Cerebellar cortex (tissue), 1 donor: Measurements from ENCODE around the gene GNB4.

Source experiments
- DNase-seq: peaks from one replicate; pipeline ENCODE4 v3.0.0-alpha.2; 2015; ENCODE audit warnings: low spot score

GNB4 gene

DNA sequence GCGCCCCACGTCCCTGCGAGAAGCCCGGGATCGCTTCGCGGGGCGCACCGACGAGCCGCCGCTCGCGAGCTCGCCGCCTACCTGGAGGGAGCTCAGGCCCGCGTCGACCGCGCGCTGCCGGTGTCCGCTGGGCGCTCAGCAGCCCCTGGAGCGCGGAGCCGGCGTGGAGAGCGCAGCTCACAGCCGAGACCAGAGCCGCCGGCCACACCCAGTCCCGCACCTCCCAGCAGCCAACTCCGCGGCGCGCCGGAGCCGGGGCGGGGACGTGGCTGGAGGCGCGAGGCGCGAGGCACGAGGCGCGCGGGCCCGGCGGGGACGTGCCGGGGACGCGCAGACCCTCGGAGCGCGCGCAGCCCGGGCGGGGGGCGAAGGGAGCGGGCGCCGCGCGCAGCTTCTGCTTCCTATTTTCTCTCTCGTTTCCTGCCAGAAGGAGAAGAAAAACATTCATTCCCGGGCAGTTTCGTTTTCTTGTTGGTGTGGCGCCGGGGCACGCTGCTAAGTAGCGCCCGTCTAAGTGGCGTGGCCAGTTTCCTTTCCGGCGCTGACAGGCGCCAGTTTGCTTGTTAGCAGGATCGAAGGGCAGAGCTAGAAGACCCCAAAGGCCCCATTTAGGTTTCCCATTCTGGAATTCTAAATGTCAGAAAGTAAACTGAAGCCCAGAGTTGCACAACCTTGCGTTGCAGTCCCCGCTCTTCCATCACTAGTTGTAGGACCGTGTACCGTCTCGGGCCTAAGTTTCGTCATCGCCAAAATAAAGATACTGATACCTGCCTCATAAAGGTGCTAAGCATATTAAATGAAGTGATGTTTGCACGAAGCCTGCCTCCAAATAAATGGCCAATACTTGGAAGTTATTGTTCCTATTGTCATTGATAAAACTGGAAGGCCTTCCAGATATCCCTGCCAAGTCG is at the start of gene GNB4:
GNB4 (minus strand) TSS at position 206 of the 911 bp plus-strand sequence. CDS start 25,270 bp downstream, outside the sequence.
- DNase-seq: peak; percentile 59

DNA sequence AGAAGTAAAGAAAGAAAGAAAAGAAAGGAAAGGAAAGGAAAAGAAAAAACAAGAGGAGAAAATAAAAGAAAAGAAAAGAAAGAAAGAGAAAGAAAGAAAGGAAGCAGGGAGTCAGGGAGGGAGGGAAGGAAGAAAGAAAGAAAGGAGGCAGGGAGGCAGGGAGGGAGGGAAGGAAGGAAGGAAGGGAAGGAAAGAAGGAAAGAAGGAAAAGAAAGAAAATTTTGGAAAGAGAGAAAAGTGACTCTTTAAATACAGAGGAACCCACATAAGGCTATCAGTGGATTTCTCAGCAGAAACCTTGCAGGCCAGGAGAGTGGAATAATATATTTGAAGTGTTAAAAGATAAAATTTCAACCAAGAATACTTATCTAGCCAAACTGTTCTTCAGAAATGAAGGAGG is 44.2 kb upstream of the GNB4 start:
- no peak for DNase-seq

DNA sequence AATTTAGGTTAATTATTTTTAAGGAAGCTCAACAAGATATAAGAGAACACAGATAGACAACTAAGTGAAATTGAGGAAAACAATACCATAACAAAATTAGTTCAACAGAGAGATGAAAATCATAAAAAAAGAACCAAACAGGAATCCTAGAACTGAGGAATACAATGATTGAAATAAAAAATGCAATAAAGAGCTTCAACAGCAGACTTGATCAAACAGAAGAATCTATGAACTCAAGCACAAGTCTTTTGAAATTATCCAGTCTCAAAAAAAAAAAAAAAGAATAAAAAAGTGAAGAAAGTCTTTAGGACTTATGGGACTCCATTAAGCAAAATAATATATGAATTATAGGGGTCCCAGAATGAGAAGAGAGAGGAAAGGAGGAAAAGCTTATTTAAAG is 42.0 kb upstream of the GNB4 start:
- no peak for DNase-seq

DNA sequence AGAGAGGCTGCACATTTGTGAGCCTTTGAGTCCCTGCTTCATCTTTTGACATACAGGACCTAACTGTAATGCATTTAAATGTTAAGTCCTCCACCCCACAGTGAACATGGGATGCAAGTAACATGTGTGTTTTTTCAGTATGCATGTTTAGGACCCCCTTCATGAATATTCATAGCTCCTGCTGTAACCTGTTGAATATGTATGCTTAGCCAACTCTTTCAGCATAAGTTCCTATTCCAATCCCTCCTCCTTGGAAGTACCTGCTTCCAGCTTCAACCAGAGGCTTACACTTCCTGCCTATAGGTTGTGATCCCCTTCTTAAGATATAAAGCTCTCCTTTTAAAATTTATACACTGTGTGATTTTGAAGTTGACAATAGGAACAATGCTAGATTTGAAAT is 36.9 kb upstream of the GNB4 start:
- DNase-seq: no peak

DNA sequence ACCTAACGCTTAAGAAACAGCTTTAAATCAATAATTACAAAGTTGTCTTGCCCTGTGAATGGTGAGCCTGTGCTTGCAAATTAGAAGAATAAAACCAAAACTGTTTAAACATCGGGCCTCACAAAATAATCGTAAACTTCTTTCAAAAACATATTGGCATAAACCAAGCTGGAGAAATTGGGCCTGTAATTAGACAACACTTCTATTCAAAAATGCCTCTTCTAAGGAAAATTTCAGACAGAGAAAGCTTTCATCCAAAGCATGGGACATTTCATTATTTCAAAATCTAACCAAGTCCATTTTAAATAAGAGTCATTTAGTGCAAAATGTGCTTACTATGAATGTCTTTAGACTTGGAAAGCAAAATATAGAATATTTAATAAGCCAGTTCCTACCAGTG is 35.5 kb upstream of the GNB4 start:
- no peak for DNase-seq

DNA sequence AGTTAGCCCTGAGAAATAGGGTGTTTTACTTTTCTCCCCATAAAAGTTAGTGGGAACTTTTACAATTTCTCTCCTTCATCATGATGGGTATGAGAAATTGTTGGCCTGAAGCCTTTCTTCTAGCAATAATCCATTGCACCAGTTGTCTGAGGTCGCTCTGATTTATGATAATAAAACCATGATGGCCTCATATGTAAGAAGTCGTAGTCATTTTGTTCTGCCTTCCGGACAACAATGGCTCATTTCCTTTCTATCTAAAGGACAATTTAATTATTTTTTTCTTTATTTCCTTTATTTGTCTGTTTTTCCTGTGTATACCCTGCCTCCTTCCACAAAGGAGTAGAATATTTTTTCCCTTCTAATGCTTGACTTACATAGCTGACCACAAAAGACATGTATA is 31.6 kb upstream of the GNB4 start:
- DNase-seq: no peak

DNA sequence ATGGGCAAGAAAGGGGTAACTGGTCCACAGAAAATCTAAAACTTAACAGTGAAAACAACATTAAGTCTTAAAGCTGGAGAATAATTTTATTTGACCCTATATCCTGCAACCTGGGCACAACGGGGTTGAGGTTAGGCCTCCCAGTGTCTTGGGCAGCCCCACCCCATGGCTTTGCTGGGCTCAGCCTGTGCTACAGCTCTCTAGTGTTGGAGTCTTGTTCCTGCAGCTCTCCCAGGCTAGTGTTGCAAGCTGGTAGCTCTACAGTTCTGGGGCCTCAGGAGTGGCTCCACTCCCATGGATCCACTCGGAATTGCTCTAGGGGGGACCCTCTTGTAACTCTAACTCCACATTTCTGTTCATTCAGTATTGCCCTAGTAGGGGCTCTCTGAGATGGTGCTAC is 24.9 kb upstream of the GNB4 start:
- DNase-seq: peak; percentile 4

DNA sequence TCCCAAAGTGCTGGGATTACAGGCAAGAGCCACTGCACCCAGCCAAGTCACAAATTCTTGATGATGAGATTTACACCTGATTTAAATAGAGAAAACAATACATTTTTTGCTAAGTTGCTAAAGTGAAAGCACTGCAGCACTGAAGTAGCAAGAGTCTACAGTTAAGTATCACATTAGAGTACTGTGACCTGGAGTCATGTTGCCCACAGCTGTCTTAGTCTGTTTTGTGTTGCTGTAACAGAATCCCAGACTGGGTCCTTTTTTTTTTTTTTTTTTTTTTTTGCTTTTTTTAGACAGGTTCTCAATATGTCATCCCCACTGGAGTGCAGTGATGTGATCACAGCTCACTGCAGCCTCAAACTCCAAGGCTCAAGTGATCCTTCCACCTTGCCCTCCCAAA is 23.2 kb upstream of the GNB4 start:
- no peak for DNase-seq

DNA sequence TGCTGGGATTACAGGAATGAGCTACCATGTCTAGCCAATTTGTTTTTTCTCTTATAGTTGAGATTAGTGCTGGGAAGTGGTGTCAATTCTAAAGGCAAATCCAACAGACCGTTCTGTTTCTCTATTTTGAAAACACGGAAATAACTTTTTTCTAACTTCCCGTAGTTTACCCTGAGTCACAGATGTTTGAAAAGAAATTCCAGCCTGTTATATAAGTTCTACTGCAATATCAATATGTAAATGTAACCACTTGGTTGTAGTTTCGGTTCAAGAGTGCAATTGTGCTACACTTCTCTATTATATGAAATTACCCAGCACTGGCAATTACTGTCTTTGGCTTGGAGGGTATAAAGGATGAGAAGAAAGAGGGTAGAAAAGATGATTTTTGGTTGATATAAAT is 22.3 kb upstream of the GNB4 start:
- DNase-seq: no peak

DNA sequence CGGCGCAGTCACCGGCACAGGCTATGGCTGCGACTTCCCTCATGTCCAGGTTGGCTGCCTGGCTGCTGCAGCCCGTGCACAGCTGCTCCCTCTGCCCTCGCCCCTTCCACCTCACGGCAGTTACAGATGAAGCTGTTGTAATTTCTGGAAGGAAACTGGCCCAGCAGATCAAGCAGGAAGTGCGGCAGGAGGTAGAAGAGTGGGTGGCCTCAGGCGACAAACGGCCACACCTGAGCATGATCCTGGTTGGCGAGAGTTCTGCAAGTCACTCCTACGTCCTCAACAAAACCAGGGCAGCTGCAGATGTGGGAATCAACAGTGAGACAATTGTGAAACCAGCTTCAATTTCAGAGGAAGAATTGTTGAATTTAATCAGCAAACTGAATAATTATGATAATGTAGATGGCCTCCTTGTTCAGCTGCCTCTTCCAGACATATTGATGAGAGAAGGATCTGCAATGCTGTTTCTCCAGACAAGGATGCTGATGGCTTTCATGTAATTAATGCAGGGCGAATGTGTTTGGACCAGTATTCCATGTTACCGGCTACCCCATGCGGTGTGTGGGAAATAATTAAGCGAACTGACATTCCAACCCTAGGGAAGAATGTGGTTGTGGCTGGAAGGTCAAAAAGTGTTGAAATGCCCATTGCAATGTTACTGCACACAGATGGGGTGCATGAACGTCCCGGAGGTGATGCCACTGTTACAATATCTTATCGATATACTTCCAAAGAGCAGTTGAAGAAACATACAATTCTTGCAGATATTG is 13.2 kb upstream of the GNB4 start:
- DNase-seq: no peak

DNA sequence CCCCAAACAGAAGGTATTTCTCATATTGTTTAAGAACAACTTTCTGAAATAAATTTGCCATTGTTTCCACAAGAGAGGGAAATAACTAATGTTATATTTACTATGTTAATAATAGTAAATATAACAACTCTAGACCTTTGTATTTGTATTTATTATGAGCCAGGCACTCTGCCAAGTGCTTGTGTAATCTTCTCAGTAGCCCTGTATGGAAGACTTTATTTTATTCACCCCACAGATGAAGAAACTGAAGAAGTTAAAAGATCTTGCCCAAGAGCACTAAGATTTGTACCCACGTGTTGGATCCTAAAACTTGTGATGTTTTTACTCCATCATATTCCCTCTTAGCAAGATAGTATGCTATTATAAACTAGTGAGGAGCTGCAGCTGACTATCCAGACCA is 12.0 kb upstream of the GNB4 start:
- DNase-seq: no peak

DNA sequence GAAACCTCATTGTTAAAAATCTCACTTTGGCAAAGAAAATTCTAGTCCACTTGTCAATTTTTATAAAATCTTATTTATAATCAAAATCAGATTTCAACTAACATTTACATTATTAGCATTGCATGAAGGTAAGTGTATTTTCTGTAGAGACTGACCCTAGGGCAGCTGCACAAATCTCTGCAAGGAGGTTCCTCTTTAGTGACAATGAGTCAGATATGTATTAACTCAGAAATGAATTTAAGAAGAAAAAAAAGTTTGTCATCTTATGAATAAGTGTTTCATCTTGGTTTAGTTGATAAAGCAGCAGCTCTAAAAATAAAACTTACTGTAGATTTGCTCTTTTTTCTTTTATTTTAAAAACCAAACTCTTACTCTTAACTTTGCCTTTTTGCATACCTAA is 9.0 kb upstream of the GNB4 start:
- no peak for DNase-seq

DNA sequence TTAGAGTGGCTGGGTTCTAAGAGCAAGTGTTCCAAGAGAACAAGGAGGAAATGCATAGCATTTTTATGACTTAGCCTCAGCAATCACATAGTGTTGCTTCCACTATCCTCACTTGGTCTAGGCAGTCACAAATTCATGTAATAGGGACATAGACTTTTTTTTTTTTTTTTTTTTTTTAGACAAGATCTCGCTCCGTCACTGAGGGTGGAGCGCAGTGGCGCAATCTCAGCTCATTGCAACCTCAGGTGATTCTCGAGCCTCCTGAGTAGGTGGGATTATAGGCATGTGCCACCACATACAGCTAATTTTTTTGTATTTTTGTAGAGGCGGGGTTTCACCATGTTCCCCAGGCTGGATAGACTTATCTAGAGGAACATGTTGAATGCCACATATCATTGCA is 4.7 kb upstream of the GNB4 start:
- DNase-seq: no peak

DNA sequence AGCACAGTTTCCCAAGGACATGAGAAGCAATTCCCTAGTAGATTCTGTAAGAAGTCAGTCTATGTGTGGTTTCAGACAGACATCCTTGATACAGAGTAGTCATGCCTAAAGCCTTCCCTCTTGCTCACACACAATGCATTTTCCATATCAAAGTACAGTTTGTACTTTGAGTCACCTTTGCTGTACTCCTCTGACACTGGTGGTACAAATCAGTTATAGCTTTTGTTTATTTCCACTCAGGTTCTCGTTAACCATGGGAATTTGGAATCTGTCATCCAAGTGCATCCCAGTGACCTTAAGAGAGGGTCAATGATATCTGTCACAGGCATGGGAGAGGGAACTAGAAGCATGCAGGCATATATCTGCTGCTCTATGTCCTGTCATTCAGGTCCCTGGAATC is 3.6 kb upstream of the GNB4 start:
- no peak for DNase-seq

DNA sequence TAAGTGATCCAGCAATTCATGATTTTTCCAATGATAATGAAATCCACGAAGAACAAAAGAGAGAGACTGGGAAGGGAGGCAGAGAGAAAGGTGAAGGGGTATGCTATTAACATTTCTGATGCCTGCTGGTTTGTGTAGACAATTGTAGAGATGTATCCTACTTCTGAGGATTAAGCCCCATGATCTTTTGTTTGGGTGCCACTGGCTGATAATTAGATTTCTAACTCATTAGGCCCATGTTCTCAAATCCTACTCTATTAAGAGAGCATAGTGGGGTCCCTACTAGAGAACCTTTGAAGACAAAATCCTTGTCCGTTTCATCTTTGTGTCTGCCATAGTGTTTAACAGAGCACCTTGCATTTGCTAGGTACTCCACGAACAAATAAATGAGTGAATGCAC is 2.7 kb upstream of the GNB4 start:
- DNase-seq: no peak

DNA sequence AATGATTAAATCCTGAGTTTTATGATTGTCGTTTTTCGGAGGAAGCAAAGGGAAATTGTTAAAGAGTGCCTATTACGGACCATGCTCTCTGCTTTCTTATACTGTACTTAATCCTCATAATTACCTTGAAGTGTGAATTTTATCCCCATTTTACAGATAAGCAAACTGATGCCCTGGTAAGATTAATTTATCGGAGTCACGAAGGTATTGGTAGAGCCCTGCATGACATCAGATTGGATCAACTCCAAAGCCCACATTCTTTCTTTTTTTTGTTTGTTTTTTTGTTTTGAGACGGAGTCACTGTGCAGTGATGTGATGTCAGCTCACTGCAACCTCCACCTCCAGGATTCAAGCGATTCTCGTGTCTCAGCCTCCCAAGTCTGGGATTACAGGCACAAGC is 1.6 kb upstream of the GNB4 start:
- DNase-seq: no peak

DNA sequence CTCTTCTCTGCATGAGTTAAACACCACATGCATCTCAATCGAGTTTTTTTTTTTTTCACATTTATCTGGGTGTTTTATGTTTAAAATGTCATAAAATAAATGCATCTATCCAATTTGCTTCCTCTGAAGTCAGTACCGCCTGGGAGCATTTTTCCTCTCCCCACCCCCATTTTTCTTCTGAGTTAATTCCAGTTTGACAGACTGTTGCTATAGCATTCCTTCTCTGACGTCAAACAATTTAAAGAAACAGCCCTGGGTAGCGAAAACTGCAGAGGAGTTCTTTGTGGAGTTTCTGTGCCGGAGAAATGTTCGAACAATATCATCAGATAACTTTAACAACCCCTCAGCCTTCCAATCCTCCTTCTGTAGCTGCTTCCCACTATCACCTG is 900 bp upstream of the GNB4 start:
- peak; percentile 36 for DNase-seq

DNA sequence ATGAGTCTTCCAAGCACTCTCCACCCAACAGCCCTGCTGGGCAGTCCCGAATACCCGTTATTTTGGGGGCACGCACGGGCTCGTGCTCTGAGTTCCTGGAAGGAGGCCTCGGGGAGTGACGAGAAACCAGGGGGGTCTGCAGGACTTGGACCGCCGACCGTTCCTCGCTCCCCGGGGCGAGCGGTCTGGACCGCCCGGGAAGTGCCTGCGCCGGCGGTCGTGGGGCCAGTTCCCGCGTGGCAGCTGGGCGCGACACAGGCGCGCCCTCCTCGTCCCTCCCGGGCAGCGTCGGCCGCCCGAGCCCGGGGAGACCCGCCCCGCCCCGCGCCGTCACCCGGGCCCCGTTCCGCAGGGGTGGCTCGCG is 387 bp downstream of the GNB4 start:
- DNase-seq: no peak

DNA sequence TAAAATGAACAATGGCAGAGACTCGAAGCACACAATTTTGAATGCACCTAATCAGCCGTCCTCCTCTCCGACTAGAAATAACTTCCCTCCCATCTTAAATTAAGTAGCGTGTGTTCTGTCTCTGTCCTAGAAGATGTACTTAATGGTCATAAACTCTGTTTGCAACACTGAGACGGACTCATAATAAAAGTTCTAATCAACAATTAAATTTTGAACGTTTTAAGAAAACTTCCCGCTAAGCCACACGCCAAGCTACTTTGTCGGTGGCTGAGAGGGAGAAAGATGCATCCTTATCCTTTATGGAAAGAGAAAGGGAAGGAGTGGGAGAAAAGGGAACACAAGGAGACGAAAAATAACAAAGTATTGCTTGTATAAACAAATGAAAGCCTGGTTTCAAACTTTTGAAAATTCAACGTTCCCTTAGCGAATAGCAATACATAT is 989 bp downstream of the GNB4 start:
- DNase-seq: no peak

DNA sequence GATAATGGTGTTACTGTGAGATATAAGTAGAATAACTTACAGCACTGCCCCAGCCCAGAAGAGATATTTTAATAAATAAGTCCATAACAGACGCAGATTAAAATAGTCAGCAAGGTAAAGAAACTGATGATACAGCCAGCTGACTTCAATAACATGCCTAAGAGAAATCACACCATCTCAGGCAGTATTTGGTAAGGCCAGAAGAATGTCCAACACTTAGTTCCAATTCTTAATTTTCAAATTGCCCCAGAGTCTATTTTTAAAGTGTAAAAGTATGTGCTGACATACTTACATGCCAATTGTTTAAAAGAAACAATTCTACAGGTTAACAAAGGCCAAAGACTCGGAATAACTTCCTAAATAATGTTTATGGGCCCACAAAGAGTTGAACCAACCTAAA is 1.6 kb downstream of the GNB4 start:
- no peak for DNase-seq

DNA sequence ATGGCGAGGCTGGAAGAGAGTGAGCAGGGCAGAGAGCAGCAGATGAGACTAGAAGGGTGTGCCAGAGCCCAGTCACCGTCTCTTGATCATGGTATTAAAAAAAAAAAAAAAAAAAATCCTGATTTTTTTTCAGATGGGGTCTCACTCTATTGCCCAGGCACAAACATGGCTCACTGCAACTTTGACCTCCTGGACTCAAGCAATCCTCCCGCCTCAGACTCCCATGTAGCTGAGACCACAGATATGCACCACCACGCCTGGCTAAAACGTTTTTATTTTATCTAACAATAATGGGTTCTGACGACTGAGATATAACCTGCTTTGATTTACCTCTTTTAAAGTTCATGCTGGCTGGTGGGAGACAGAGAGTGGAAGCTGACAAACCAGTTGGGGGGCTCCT is 4.0 kb downstream of the GNB4 start:
- no peak for DNase-seq

DNA sequence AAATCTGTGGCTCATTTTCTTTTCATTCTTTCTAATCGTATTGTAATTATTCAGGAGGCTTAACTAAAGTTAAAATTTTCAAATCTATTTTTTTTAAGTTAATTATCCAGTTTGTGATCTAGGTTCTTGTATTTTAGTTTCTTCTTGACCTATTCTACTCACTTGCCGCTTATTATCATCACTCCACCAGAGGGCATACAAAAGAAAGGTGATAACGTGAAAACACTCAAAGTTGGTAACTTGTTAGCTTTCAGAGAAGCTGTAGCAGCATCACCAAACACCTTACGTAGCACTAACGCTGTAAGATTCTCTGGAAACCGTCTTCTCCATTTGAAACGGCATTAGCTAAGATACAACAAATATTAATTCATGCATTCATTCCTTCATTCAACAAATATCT is 4.8 kb downstream of the GNB4 start:
- DNase-seq: peak; percentile 36

DNA sequence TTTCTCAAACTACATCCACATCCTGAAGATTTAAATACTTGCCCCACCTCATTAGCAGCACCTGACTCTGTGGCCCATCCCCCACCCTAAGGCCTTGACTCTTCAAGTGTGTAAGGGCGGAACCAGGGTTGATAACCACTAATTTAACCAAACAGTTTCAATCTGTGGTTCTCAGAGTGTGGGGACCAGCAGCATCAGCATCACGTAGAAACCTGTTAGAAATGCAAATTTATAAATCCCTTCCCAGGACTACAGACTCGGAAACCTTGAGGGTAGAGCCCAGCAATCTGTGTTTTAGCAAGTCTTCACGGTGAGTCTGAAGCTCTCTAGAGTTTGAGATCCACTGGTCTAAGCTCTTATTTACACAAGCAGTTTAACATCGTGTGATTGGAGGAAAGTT is 12.4 kb downstream of the GNB4 start:
- DNase-seq: no peak

DNA sequence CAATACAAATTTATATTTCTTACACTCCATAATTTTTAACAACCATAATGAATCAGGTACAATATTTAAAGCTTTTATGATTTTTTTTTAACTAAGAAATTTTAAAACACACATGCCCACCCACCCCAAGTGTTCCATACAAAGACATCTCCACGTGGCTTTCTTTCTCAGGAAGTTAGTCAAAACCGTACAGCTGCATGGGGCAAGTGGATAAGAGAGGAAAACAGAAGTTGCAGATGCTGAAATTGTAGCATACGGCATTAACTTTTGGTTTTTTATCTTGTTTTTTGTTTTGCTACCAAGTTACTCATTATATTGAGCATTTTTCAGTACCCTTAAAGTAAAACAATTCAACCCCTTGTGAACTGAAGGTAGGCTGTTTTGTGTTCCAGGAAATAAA is 14.8 kb downstream of the GNB4 start:
- no peak for DNase-seq
